WI38 (cell line): ENCODE results near the gene PTCH1.

Source experiments
- H3K4me3 ChIP-seq: 2 replicates; pipeline ENCODE4 v1.5.1; 2011; ENCODE audit warnings: low read depth, mild to moderate bottlenecking, control low read depth, low read length
- TF ChIP-seq, protein P1 (sequence below): IDR thresholded peaks from 2 replicates; pipeline ENCODE4 v1.5.1; 2012; ENCODE audit warnings: low read depth, mild to moderate bottlenecking, control low read depth, low read length

Gene PTCH1

DNA sequence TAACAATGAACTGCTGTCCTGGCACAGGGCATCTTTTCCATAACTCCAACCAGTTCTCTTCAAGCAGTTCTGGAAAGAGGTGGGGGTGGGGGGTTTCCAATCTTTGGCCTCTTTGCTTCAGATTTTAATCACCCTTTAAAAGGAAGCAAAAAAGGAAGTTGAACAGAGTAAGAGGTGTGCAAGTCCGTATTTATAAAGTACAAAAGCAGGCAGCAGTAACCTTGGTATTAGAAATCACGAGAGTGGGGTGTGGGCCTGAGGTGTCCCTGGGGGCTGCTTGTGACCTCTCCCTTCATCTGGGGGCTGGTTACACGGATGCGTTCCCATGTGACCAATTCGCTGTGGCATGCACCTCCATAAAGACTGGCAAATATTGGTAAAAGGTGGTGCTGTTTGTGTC lies 70.5 kb downstream of the PTCH1 start:
- TF ChIP-seq, protein P1, sequence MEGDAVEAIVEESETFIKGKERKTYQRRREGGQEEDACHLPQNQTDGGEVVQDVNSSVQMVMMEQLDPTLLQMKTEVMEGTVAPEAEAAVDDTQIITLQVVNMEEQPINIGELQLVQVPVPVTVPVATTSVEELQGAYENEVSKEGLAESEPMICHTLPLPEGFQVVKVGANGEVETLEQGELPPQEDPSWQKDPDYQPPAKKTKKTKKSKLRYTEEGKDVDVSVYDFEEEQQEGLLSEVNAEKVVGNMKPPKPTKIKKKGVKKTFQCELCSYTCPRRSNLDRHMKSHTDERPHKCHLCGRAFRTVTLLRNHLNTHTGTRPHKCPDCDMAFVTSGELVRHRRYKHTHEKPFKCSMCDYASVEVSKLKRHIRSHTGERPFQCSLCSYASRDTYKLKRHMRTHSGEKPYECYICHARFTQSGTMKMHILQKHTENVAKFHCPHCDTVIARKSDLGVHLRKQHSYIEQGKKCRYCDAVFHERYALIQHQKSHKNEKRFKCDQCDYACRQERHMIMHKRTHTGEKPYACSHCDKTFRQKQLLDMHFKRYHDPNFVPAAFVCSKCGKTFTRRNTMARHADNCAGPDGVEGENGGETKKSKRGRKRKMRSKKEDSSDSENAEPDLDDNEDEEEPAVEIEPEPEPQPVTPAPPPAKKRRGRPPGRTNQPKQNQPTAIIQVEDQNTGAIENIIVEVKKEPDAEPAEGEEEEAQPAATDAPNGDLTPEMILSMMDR: no peak

GRCh38 chr9:95444160-95444559 lies 72.6 kb downstream of the PTCH1 start:
- TF ChIP-seq, protein P1: no peak
- H3K4me3 ChIP-seq: no peak overlapping the region

More for the DNA sequence above, 70.5 kb downstream of the PTCH1 start:
- H3K4me3 ChIP-seq: no peak overlapping the region

GRCh38 chr9:95443301-95443700 lies 73.5 kb downstream of the PTCH1 start:
- TF ChIP-seq, protein P1: no peak
- H3K4me3 ChIP-seq: no peak overlapping the region

DNA sequence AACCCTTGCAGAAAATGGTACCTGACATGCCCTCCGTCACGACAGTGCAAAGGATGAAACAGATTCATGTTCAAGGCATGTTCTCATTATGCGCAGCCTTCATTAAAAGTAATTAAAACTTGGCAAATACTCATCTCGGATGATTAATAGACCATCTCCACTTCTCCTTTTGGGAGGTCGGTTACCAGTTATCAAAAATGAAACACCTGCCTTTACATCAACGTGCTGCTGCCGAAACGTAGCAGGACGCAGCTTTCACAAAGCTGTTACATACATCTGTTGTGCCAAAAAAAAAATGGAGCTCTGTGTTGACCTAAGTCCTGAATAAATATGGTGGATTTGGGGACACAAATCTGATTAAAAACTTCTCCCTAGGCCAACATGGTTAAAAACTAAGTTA lies 75.7 kb downstream of the PTCH1 start:
- TF ChIP-seq, protein P1: no peak
- no peak overlapping the region for H3K4me3 ChIP-seq

- no peak overlapping the region for H3K4me3 ChIP-seq
- TF ChIP-seq, protein P1: no peak
Observed at GRCh38 chr9:95440447-95440846, 76.3 kb downstream of the PTCH1 start.

DNA sequence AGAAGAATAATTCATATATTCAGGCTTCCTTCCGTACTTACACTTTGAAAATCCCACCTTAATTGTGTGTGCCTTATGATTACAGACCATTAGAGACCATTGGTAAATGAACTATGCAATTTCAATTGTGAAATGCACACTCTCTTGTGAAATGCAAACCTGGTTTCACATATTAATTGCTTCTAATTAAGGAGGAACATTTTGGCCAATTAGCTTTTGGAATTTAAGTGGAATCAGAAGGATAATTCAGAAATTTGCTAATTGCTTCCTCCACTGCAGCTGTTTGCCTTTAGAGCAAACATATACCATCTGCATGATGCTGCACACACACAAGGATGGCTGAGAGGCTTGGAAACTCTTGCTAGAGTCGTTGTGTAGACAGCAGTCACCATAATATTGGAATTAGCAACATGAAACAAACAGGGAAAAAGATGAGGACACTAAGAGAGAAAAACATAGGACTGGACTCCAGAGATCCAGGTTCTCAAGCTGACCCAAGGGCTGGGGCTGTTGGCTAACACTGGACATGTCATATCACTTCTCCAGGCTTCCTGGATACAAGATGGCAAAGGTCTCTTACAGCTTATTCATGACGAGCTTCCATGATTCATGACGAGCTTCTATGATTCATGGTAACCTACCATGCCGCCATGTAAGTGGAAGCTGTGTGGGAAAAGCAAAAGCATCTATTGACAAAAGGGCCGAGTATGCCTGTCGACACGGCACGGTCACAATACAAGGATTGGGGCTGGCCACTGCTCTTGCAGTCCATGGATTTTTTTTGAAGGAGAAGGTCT lies 78.0 kb downstream of the PTCH1 start:
- no peak overlapping the region for H3K4me3 ChIP-seq
- TF ChIP-seq, protein P1: no peak

DNA sequence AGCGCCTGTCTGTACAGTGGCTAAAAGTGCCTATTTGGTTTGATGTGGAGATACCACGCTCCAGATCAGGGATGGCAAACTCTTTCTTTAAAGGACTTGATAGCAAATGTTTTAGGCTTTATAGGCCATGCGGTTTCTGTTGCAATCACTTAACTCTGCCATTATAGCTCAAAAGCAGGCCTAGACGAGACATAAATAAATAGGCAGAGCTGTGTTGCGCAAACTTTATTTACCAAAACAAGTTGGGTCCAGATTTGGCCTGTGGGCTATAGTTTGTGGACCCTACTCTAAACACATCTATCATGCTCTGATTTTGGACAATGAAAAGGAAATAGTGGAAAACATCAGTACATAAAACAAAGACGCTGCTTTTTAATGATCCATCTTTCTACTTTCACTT lies 79.2 kb downstream of the PTCH1 start:
- TF ChIP-seq, protein P1: no peak
- H3K4me3 ChIP-seq: no peak overlapping the region
